NT2/D1 (cell line): Measurements from ENCODE around the gene GDE1.

Experiments used
- SUZ12 ChIP-seq: IDR thresholded peaks from 2 replicates; pipeline ENCODE4 v1.6.1; 2011; ENCODE audit not compliant: insufficient read length, insufficient read depth; ENCODE audit errors: extremely low read depth
- YY1 ChIP-seq: IDR thresholded peaks from 2 replicates; pipeline ENCODE4 v1.6.1; 2011; ENCODE audit not compliant: insufficient read length, insufficient read depth
- ZNF274 ChIP-seq: IDR thresholded peaks from 2 replicates; pipeline ENCODE4 v1.6.1; 2011; ENCODE audit warnings: mild to moderate bottlenecking, low read depth, low read length

- TF ChIP-seq ZNF274 (no peak), YY1 (no peak), SUZ12 (no peak)
Observed at GRCh38 chr16:19497176-19497575, 24.7 kb downstream of the GDE1 start.
